ENCODE results near the gene PP2D1. TPM values are rescaled to one million over a fixed set of nuclear protein-coding genes. Genes with fewer than 3 reads are reported as not detected.

PP2D1 gene
- total RNA-seq, 1 donor from 2014 or later, result not detected

Other genes with a start within 250 kb of the PP2D1 start
- 0.48 TPM for gene EFHB, start 78.0 kb downstream of the PP2D1 start, total RNA-seq
- 17.5 TPM for gene RAB5A, start 65.2 kb downstream of the PP2D1 start, total RNA-seq
- 25.6 TPM for gene KAT2B, start 28.2 kb upstream of the PP2D1 start, total RNA-seq
- gene SGO1, start 173.9 kb upstream of the PP2D1 start, total RNA-seq, result 0.63 TPM

Data from left lobe of liver (tissue), 1 donor.